Measurements from ENCODE around the gene NCAM1.

- TF ChIP-seq POLR2A (IDR thresholded peaks at IDR 0.05; ENCODE audit: low read length) = no peak
- TF ChIP-seq GATA1 (IDR thresholded peaks at IDR 0.05; ENCODE audit: low read depth, low read length) = no peak
Observed at GRCh38 chr11:113121746-113122145, 160.5 kb downstream of the NCAM1 start.
